WTC11 (cell line): ENCODE measurements around the gene PDXK. TPM values are rescaled to one million over a fixed set of nuclear protein-coding genes. Genes with fewer than 3 reads are reported as not detected.

Source experiments
- ATAC-seq: fragments of 200-7000 bp; cut with Tn5 transposase; 2 replicates; pipeline ENCODE4 v1.10.0; 2021; ENCODE audit warnings: mild to moderate bottlenecking, moderate library complexity
- CTCF ChIA-PET: fragments of 300-600 bp; sonication (Branson Sonifier 250); formaldehyde crosslinking; loops from one replicate; lab custom pipeline; 2021; ENCODE audit warnings: antibody characterized with exemption; lab: Charles Lee
- POLR2A ChIA-PET: fragments of 350-600 bp; sonication (Branson Sonifier 250); formaldehyde crosslinking; loops from one replicate; lab custom pipeline; 2021; ENCODE audit warnings: antibody characterized with exemption; lab: Charles Lee
- DNase-seq: peaks from one replicate; pipeline ENCODE4 v3.0.0; 2021; ENCODE audit warnings: low spot score
- H3K27ac Mint-ChIP-seq: 2 replicates; pipeline ENCODE4 v1.8.0; 2021; ENCODE audit warnings: mixed read lengths
- H3K27me3 Mint-ChIP-seq: 2 replicates; pipeline ENCODE4 v1.8.0; 2021; ENCODE audit warnings: low read depth, mild to moderate bottlenecking, moderate library complexity, mixed read lengths
- H3K36me3 Mint-ChIP-seq: 2 replicates; pipeline ENCODE4 v1.8.0; 2021; ENCODE audit warnings: mixed read lengths
- H3K4me1 Mint-ChIP-seq: 2 replicates; pipeline ENCODE4 v1.8.0; 2022; ENCODE audit warnings: mixed read lengths
- H3K4me3 Mint-ChIP-seq: 2 replicates; pipeline ENCODE4 v1.8.0; 2021; ENCODE audit warnings: mild to moderate bottlenecking, moderate library complexity, mixed read lengths
- H3K9me3 Mint-ChIP-seq: 2 replicates; pipeline ENCODE4 v1.8.0; 2021; ENCODE audit warnings: mixed read lengths
- ATF1 ChIP-seq: sonication (generic); formaldehyde crosslinking; IDR thresholded peaks from 2 replicates; pipeline ENCODE4 v1.8.1; 2023; ENCODE audit warnings: mild to moderate bottlenecking, moderate library complexity, missing genetic modification reagents
- CBFB ChIP-seq: sonication (generic); formaldehyde crosslinking; IDR thresholded peaks from 2 replicates; pipeline ENCODE4 v1.8.1; 2022; ENCODE audit warnings: mild to moderate bottlenecking, low read depth, missing genetic modification reagents
- CREM ChIP-seq: sonication (generic); formaldehyde crosslinking; IDR thresholded peaks from 2 replicates; pipeline ENCODE4 v1.8.1; 2022; ENCODE audit warnings: mild to moderate bottlenecking, missing genetic modification reagents, moderate library complexity
- FOXP1 ChIP-seq: sonication (generic); formaldehyde crosslinking; IDR thresholded peaks from 2 replicates; pipeline ENCODE4 v1.8.0; 2022; ENCODE audit warnings: missing genetic modification reagents, mild to moderate bottlenecking, moderate library complexity, borderline replicate concordance
- HMGA2 ChIP-seq: fragments of 250-450 bp; sonication (Bioruptor Pico); IDR thresholded peaks from 2 replicates; pipeline ENCODE4 v1.4.0; 2021; ENCODE audit warnings: mild to moderate bottlenecking, moderate library complexity
- NFATC4 ChIP-seq: fragments of 250-450 bp; sonication (Bioruptor Pico); IDR thresholded peaks from 2 replicates; pipeline ENCODE4 v1.9.0; 2021; ENCODE audit warnings: mild to moderate bottlenecking
- NFE2L1 ChIP-seq: sonication (generic); formaldehyde crosslinking; IDR thresholded peaks from 2 replicates; pipeline ENCODE4 v1.8.1; 2023; ENCODE audit warnings: missing genetic modification reagents
- NR2C2 ChIP-seq: sonication (generic); formaldehyde crosslinking; IDR thresholded peaks from 2 replicates; pipeline ENCODE4 v1.8.0; 2022; ENCODE audit warnings: mild to moderate bottlenecking, missing genetic modification reagents
- NR3C1 ChIP-seq: sonication (generic); formaldehyde crosslinking; conservative IDR thresholded peaks from 2 replicates; pipeline ENCODE4 v1.8.1; 2023; ENCODE audit warnings: low read depth, mild to moderate bottlenecking, missing genetic modification reagents
- RELA ChIP-seq: sonication (generic); formaldehyde crosslinking; IDR thresholded peaks from 2 replicates; pipeline ENCODE4 v1.8.1; 2022; ENCODE audit warnings: missing genetic modification reagents, mild to moderate bottlenecking, borderline replicate concordance
- TCF7 ChIP-seq: sonication (generic); formaldehyde crosslinking; IDR thresholded peaks from 2 replicates; pipeline ENCODE4 v1.8.0; 2022; ENCODE audit warnings: mild to moderate bottlenecking, low read depth, missing genetic modification reagents, moderate library complexity
- ZNF121 ChIP-seq: sonication (generic); formaldehyde crosslinking; IDR thresholded peaks from 2 replicates; pipeline ENCODE4 v1.8.0; 2023; ENCODE audit warnings: missing genetic modification reagents
- ZNF232 ChIP-seq: sonication (generic); formaldehyde crosslinking; IDR thresholded peaks from 2 replicates; pipeline ENCODE4 v1.8.0; 2022; ENCODE audit warnings: mild to moderate bottlenecking, missing genetic modification reagents
- ZNF416 ChIP-seq: fragments of 250-450 bp; sonication (Bioruptor Pico); IDR thresholded peaks from 2 replicates; pipeline ENCODE4 v1.9.0; 2021; ENCODE audit warnings: mild to moderate bottlenecking, inconsistent platforms
- total RNA-seq: library from RNA; stranded (reverse); gene quantifications from 3 replicates; pipeline ENCODE4 v1.2.3, GENCODE V29; 2021
- TF ChIP-seq, protein P1 (sequence below): sonication (generic); formaldehyde crosslinking; IDR thresholded peaks from 2 replicates; pipeline ENCODE4 v1.8.0; 2022; ENCODE audit warnings: missing genetic modification reagents
- TF ChIP-seq, protein P2 (sequence below): sonication (generic); formaldehyde crosslinking; IDR thresholded peaks from 2 replicates; pipeline ENCODE4 v1.8.0; 2022; ENCODE audit warnings: mild to moderate bottlenecking, missing genetic modification reagents
- TF ChIP-seq, protein P3 (sequence below): sonication (generic); formaldehyde crosslinking; IDR thresholded peaks from 2 replicates; pipeline ENCODE4 v1.8.0; 2022; ENCODE audit warnings: mild to moderate bottlenecking, missing genetic modification reagents
- TF ChIP-seq, protein P4 (sequence below): sonication (generic); formaldehyde crosslinking; IDR thresholded peaks from 2 replicates; pipeline ENCODE4 v1.8.0; 2023; ENCODE audit warnings: missing genetic modification reagents, mild to moderate bottlenecking, borderline replicate concordance

The PDXK gene
- total RNA-seq, 1 experiment from 2014 or later = 120 TPM

DNA sequence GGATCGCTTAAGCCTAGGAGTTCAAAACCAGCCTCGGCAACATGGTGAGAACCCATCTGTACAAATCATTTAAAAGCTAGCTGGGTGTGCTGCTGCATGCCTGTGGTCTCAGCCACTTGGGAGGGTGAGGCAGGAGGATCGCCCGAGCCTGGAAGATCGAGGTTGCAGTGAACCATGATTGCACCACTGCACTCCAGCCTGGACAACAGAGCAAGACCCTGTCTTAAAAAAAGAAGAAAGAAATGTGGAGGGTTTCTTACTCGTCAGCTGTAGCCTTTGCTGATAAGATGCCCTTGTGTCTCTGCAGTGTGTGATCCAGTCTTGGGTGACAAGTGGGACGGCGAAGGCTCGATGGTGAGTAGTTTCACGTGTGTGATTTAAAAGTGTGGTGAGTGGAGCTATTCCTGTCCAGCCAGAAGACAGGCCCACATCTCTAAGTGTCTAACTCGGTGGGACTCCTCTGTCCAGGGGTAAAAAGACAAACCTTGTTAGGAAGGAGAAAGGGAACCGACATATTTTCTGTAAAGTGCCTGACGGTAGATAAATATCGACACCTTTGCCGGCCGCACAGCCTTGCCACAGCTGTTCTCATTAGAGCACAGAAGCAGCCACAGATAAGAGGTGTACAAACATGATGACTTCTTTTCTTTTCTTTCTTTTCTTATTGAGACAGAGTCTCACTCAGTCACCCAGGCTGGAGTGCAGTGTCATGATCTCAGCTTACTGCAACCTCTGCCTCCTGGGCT lies 27.0 kb downstream of the PDXK start:
- Mint-ChIP-seq H3K4me1 (peaks cover under 1% of the 10 kb centered on the region; the same call in 1 of the 2 replicates), H3K36me3 (peaks cover 37% of the 10 kb centered on the region), H3K9me3 (no peaks in the 10 kb centered on the region), H3K27me3 (no peaks in the 10 kb centered on the region), H3K27ac (no peak overlapping the region), H3K4me3 (no peak overlapping the region)
- ChIA-PET POLR2A (no interaction called here), CTCF (interaction anchor here (1.8 kb wide), 1 partner anchor 17 kb away, joined by 7 read pairs; no protein-coding TSS in a partner anchor)
- no peak for TF ChIP-seq ATF1 (CRISPR knock-in tag)
- 0 out of 2 replicates have a peak, but pooled peaks have one; percentile 31 for TF ChIP-seq ZNF121 (CRISPR knock-in tag)
- no peak for TF ChIP-seq NFE2L1 (CRISPR knock-in tag)
- no peak for TF ChIP-seq NFATC4
- TF ChIP-seq, protein P1, sequence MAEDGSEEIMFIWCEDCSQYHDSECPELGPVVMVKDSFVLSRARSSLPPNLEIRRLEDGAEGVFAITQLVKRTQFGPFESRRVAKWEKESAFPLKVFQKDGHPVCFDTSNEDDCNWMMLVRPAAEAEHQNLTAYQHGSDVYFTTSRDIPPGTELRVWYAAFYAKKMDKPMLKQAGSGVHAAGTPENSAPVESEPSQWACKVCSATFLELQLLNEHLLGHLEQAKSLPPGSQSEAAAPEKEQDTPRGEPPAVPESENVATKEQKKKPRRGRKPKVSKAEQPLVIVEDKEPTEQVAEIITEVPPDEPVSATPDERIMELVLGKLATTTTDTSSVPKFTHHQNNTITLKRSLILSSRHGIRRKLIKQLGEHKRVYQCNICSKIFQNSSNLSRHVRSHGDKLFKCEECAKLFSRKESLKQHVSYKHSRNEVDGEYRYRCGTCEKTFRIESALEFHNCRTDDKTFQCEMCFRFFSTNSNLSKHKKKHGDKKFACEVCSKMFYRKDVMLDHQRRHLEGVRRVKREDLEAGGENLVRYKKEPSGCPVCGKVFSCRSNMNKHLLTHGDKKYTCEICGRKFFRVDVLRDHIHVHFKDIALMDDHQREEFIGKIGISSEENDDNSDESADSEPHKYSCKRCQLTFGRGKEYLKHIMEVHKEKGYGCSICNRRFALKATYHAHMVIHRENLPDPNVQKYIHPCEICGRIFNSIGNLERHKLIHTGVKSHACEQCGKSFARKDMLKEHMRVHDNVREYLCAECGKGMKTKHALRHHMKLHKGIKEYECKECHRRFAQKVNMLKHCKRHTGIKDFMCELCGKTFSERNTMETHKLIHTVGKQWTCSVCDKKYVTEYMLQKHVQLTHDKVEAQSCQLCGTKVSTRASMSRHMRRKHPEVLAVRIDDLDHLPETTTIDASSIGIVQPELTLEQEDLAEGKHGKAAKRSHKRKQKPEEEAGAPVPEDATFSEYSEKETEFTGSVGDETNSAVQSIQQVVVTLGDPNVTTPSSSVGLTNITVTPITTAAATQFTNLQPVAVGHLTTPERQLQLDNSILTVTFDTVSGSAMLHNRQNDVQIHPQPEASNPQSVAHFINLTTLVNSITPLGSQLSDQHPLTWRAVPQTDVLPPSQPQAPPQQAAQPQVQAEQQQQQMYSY (CRISPR knock-in tag) = no peak
- TF ChIP-seq CREM (CRISPR knock-in tag) = no peak
- no peak for TF ChIP-seq CBFB (CRISPR knock-in tag)
- TF ChIP-seq, all 79 proteins: peak for 1
- ATAC-seq = no peak
- no peak for DNase-seq

DNA sequence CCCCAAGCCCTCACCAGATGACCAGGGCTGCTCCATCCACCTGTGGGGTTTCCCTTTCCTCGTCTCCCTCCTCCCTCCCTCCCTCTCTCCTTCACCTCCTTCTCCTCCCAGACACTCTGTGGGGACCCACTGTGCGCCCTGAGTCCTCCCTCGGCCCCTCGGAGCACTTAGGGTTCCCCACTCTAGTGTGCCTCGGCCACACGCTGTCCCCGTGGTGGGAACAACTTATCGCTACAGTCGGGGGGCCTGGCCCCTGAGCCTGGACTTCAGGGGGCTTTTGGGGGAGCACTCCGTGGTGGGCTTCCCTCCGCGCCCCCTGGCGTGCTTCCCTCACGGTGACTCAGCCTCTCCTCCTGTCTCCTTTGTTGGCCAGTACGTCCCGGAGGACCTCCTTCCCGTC lies 29.7 kb downstream of the PDXK start:
- Mint-ChIP-seq H3K36me3 (peaks cover 50% of the 10 kb centered on the region), H3K9me3 (no peaks in the 10 kb centered on the region), H3K4me1 (no peaks in the 10 kb centered on the region), H3K4me3 (no peak overlapping the region), H3K27ac (no peak overlapping the region), H3K27me3 (no peaks in the 10 kb centered on the region)
- DNase-seq (no peak), ATAC-seq (no peak)
- CTCF ChIA-PET = no interaction called here
- TF ChIP-seq, protein P2, sequence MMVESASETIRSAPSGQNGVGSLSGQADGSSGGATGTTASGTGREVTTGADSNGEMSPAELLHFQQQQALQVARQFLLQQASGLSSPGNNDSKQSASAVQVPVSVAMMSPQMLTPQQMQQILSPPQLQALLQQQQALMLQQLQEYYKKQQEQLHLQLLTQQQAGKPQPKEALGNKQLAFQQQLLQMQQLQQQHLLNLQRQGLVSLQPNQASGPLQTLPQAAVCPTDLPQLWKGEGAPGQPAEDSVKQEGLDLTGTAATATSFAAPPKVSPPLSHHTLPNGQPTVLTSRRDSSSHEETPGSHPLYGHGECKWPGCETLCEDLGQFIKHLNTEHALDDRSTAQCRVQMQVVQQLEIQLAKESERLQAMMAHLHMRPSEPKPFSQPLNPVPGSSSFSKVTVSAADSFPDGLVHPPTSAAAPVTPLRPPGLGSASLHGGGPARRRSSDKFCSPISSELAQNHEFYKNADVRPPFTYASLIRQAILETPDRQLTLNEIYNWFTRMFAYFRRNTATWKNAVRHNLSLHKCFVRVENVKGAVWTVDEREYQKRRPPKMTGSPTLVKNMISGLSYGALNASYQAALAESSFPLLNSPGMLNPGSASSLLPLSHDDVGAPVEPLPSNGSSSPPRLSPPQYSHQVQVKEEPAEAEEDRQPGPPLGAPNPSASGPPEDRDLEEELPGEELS (CRISPR knock-in tag) = no peak
- TF ChIP-seq CREM (CRISPR knock-in tag) (no peak), NR2C2 (no peak), ZNF232 (no peak), ZNF416 (CRISPR knock-in tag) (no peak), RELA (CRISPR knock-in tag) (no peak), NR3C1 (CRISPR knock-in tag) (no peak), HMGA2 (CRISPR knock-in tag) (no peak), FOXP1 (no peak), TCF7 (CRISPR knock-in tag) (no peak)
- TF ChIP-seq, protein P3, sequence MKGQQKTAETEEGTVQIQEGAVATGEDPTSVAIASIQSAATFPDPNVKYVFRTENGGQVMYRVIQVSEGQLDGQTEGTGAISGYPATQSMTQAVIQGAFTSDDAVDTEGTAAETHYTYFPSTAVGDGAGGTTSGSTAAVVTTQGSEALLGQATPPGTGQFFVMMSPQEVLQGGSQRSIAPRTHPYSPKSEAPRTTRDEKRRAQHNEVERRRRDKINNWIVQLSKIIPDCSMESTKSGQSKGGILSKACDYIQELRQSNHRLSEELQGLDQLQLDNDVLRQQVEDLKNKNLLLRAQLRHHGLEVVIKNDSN (CRISPR knock-in tag) = no peak
- TF ChIP-seq, protein P4, sequence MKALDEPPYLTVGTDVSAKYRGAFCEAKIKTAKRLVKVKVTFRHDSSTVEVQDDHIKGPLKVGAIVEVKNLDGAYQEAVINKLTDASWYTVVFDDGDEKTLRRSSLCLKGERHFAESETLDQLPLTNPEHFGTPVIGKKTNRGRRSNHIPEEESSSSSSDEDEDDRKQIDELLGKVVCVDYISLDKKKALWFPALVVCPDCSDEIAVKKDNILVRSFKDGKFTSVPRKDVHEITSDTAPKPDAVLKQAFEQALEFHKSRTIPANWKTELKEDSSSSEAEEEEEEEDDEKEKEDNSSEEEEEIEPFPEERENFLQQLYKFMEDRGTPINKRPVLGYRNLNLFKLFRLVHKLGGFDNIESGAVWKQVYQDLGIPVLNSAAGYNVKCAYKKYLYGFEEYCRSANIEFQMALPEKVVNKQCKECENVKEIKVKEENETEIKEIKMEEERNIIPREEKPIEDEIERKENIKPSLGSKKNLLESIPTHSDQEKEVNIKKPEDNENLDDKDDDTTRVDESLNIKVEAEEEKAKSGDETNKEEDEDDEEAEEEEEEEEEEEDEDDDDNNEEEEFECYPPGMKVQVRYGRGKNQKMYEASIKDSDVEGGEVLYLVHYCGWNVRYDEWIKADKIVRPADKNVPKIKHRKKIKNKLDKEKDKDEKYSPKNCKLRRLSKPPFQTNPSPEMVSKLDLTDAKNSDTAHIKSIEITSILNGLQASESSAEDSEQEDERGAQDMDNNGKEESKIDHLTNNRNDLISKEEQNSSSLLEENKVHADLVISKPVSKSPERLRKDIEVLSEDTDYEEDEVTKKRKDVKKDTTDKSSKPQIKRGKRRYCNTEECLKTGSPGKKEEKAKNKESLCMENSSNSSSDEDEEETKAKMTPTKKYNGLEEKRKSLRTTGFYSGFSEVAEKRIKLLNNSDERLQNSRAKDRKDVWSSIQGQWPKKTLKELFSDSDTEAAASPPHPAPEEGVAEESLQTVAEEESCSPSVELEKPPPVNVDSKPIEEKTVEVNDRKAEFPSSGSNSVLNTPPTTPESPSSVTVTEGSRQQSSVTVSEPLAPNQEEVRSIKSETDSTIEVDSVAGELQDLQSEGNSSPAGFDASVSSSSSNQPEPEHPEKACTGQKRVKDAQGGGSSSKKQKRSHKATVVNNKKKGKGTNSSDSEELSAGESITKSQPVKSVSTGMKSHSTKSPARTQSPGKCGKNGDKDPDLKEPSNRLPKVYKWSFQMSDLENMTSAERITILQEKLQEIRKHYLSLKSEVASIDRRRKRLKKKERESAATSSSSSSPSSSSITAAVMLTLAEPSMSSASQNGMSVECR (CRISPR knock-in tag) = no peak
- POLR2A ChIA-PET = no interaction called here
